RKO (cell line): ENCODE results near the gene FCHSD1.

Experiments
- DNase-seq: peaks from one replicate; pipeline ENCODE4 v3.0.0-alpha.2; 2016; ENCODE audit warnings: low spot score

FCHSD1 gene

GRCh38 chr5:141640698-141641097 is 10.5 kb downstream of the FCHSD1 start:
- DNase-seq: no peak

- no peak for DNase-seq
These were observed 11.2 kb downstream of the FCHSD1 start for GRCh38 chr5:141640051-141640415.

GRCh38 chr5:141639357-141640050 is 11.7 kb downstream of the FCHSD1 start:
- DNase-seq: no peak

- DNase-seq: no peak
These were observed 12.4 kb downstream of the FCHSD1 start for GRCh38 chr5:141638771-141639170.

GRCh38 chr5:141637767-141638419 is 13.3 kb downstream of the FCHSD1 start:
- peak; percentile 62 for DNase-seq

GRCh38 chr5:141637123-141637766 is 14.0 kb downstream of the FCHSD1 start:
- peak; percentile 30 for DNase-seq

GRCh38 chr5:141636413-141637122 is 14.7 kb downstream of the FCHSD1 start, which contains the start of the genes HDAC3 and RELL2:
HDAC3 (minus strand) TSS chr5:141636849; CDS start chr5:141636790, 59 bp downstream.
RELL2 (plus strand) TSS chr5:141636997; CDS start chr5:141638226, 1,229 bp downstream.
- peak; percentile 91 for DNase-seq

- DNase-seq: no peak
These were observed 15.2 kb downstream of the FCHSD1 start for GRCh38 chr5:141636106-141636412.

- no peak for DNase-seq
These were observed 15.6 kb downstream of the FCHSD1 start for GRCh38 chr5:141635646-141636045.

GRCh38 chr5:141634720-141635119 is 16.5 kb downstream of the FCHSD1 start:
- no peak for DNase-seq

GRCh38 chr5:141633871-141634561 is 17.2 kb downstream of the FCHSD1 start:
- no peak for DNase-seq

- DNase-seq: no peak
These were observed 18.6 kb downstream of the FCHSD1 start for GRCh38 chr5:141632650-141633049.

GRCh38 chr5:141630570-141631140 is 20.6 kb downstream of the FCHSD1 start:
- DNase-seq: no peak

- no peak for DNase-seq
These were observed 22.9 kb downstream of the FCHSD1 start for GRCh38 chr5:141628175-141628788.

- DNase-seq: no peak
These were observed 27.6 kb downstream of the FCHSD1 start for GRCh38 chr5:141623611-141624010.

GRCh38 chr5:141623186-141623585 is 28.0 kb downstream of the FCHSD1 start:
- DNase-seq: no peak

- DNase-seq: peak; percentile 95
These were observed 32.2 kb downstream of the FCHSD1 start, which contains the start of gene DIAPH1 for GRCh38 chr5:141618804-141619554. DIAPH1 (minus strand) TSS chr5:141619000; CDS start chr5:141618914, 86 bp downstream.

GRCh38 chr5:141618030-141618803 is 33.0 kb downstream of the FCHSD1 start:
- peak; percentile 64 for DNase-seq

- peak; percentile 28 for DNase-seq
These were observed 33.6 kb downstream of the FCHSD1 start for GRCh38 chr5:141617682-141618029.

- peak; percentile 43 for DNase-seq
These were observed 34.1 kb downstream of the FCHSD1 start for GRCh38 chr5:141617128-141617527.
